Left kidney (tissue), 2 donors: Measurements from ENCODE around the gene MGRN1. TPM values are rescaled to one million over a fixed set of nuclear protein-coding genes. Genes with fewer than 3 reads are reported as not detected.
A peak's percentile ranks its signal among the peaks of the same experiment; 100 is the strongest.
"Not testable (repeated sequence)": the region's sequence is repeated elsewhere in the genome, so short reads cannot be mapped to it uniquely, and the experiment has no call there.

Experiments
- DNase-seq: peaks from one replicate; pipeline ENCODE4 v3.0.0-alpha.2; 2013
- polyA plus RNA-seq: library from polyadenylated mRNA; unstranded; fragments of 120-200 nt; gene quantifications from one replicate; pipeline ENCODE4 v1.2.1, GENCODE V29; 2013; ENCODE audit not compliant: insufficient read length

Gene MGRN1
- polyA plus RNA-seq, 1 donor: 49.1 TPM

- DNase-seq: no peak
Observed at GRCh38 chr16:4729876-4730275, 105.2 kb downstream of the MGRN1 start.

- no peak for DNase-seq
Observed at GRCh38 chr16:4733211-4733742, 108.7 kb downstream of the MGRN1 start.

GRCh38 chr16:4733747-4734062 is 109.1 kb downstream of the MGRN1 start:
- no peak for DNase-seq

- DNase-seq: peak; percentile 94
Observed at GRCh38 chr16:4734063-4734729, 109.6 kb downstream of the MGRN1 start, which contains the start of the genes ANKS3 and DNAAF8. Gene ANKS3, minus strand, starts transcription at chr16:4734271. Its CDS starts 4,122 bp downstream, at chr16:4730149. Gene DNAAF8, plus strand, starts transcription at chr16:4734537. Its CDS starts 1,978 bp downstream, at chr16:4736515.

GRCh38 chr16:4734730-4735535 is 110.3 kb downstream of the MGRN1 start:
- DNase-seq: peak; percentile 83

GRCh38 chr16:4736546-4736945 is 111.9 kb downstream of the MGRN1 start:
- DNase-seq: no peak

GRCh38 chr16:4737545-4737944 is 112.9 kb downstream of the MGRN1 start:
- DNase-seq: no peak

GRCh38 chr16:4738370-4738769 is 113.7 kb downstream of the MGRN1 start:
- not testable (repeated sequence) for DNase-seq

Other genes starting within 250 kb of the MGRN1 start
- gene CORO7, start 208.2 kb upstream of the MGRN1 start, polyA plus RNA-seq: 20.3 TPM
- 39.7 TPM for gene DNAJA3, start 199.0 kb upstream of the MGRN1 start, polyA plus RNA-seq
- gene NMRAL1, start 150.2 kb upstream of the MGRN1 start, polyA plus RNA-seq: 33.7 TPM
- gene HMOX2, start 148.4 kb upstream of the MGRN1 start, polyA plus RNA-seq: 38.6 TPM
- gene CDIP1, start 86.1 kb upstream of the MGRN1 start, polyA plus RNA-seq: 28.4 TPM
- 0.33 TPM for gene C16orf96, start 68.5 kb upstream of the MGRN1 start, polyA plus RNA-seq
- 13.3 TPM for gene UBALD1, start 9.9 kb upstream of the MGRN1 start, polyA plus RNA-seq
- 32.5 TPM for gene NUDT16L1, start 68.7 kb downstream of the MGRN1 start, polyA plus RNA-seq
- gene ANKS3, start 109.4 kb downstream of the MGRN1 start, polyA plus RNA-seq: 32.4 TPM
- 2.2 TPM for gene DNAAF8, start 109.7 kb downstream of the MGRN1 start, polyA plus RNA-seq
- gene ZNF500, start 142.3 kb downstream of the MGRN1 start, polyA plus RNA-seq: 14.3 TPM
- 0.57 TPM for gene SEPTIN12, start 163.5 kb downstream of the MGRN1 start, polyA plus RNA-seq
- gene SMIM22, start 170.5 kb downstream of the MGRN1 start, polyA plus RNA-seq: 5.8 TPM
- 26.3 TPM for gene ROGDI, start 177.8 kb downstream of the MGRN1 start, polyA plus RNA-seq
- gene GLYR1, start 222.5 kb downstream of the MGRN1 start, polyA plus RNA-seq: 163 TPM
- 39.1 TPM for gene UBN1, start 222.7 kb downstream of the MGRN1 start, polyA plus RNA-seq